Astrocyte (in vitro differentiated cells and primary cell): ENCODE measurements around the gene DHRS3.

Experiments used
- EZH2 ChIP-seq: IDR thresholded peaks from 2 replicates; pipeline ENCODE4 v1.6.1; 2012; ENCODE audit warnings: mild to moderate bottlenecking, low read length, inconsistent platforms; ENCODE audit not compliant: insufficient read depth
- TF ChIP-seq, protein P1 (sequence below): IDR thresholded peaks from 2 replicates; pipeline ENCODE4 v1.5.1; 2011; ENCODE audit warnings: low read depth, mild to moderate bottlenecking, inconsistent platforms, low read length, moderate library complexity; ENCODE audit not compliant: insufficient read depth

DNA sequence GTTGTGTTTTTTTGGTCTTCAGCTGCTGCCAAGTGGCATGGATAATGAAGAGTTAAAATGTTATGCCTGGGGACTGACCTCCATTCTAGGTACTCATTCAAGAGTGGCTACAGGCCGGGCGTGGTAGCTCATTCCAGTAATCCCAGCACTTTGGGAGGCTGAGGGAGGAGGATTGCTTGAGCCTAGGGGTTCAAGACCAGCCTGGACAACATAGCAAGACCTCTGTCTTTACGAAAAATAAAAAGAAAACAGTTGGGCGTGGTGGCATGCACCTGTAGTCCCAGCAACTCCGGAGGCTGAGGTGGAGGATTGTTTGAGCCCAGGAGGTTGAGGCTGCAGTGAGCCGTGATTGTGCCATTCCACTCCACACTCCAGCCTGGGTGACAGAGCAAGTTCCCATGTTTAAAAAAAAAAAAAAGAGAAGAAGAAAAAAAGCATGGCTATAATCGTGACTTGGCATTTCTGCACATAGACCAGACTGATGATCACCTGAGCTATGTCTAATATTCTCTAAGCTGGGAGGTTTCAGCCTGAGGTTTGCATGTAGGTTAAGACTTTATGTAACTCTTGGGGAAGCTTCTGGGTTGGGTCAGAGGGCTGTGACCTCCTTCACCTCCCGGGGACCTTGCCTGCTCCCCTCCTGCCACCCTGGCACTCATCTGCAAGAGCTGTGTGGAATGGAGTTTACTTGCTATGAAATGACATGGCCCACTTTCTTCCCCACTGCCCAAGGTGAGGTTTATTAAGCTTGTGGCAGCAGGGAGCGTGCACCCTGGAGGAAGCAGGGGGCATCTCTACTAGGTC lies 51.3 kb downstream of the DHRS3 start:
- TF ChIP-seq, protein P1, sequence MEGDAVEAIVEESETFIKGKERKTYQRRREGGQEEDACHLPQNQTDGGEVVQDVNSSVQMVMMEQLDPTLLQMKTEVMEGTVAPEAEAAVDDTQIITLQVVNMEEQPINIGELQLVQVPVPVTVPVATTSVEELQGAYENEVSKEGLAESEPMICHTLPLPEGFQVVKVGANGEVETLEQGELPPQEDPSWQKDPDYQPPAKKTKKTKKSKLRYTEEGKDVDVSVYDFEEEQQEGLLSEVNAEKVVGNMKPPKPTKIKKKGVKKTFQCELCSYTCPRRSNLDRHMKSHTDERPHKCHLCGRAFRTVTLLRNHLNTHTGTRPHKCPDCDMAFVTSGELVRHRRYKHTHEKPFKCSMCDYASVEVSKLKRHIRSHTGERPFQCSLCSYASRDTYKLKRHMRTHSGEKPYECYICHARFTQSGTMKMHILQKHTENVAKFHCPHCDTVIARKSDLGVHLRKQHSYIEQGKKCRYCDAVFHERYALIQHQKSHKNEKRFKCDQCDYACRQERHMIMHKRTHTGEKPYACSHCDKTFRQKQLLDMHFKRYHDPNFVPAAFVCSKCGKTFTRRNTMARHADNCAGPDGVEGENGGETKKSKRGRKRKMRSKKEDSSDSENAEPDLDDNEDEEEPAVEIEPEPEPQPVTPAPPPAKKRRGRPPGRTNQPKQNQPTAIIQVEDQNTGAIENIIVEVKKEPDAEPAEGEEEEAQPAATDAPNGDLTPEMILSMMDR = no peak
- TF ChIP-seq EZH2 = no peak
